Activated T-helper 17 cell treated with anti-CD3 and anti-CD28 coated beads, Interleukin-2, amount 50 U/mL, for 72 hours (primary cell): ENCODE measurements around the gene PROSER3. TPM values are rescaled to one million over a fixed set of nuclear protein-coding genes. Genes with fewer than 3 reads are reported as not detected.

Experiments
- ATAC-seq: fragments of 150-1000 bp; cut with Tn5 transposase; replicated peaks from 2 replicates; pipeline ENCODE4 v1.10.0; 2021; ENCODE audit warnings: mild to moderate bottlenecking, moderate library complexity
- H3K27ac Mint-ChIP-seq: one replicate; pipeline ENCODE4 v1.8.0; 2022; ENCODE audit warnings: mixed read lengths
- H3K27me3 Mint-ChIP-seq: one replicate; pipeline ENCODE4 v1.8.0; 2022; ENCODE audit warnings: mixed read lengths
- H3K36me3 Mint-ChIP-seq: one replicate; pipeline ENCODE4 v1.8.0; 2022; ENCODE audit warnings: low read depth, mild to moderate bottlenecking, mixed read lengths
- H3K4me1 Mint-ChIP-seq: one replicate; pipeline ENCODE4 v1.8.0; 2022; ENCODE audit warnings: mixed read lengths
- H3K4me3 Mint-ChIP-seq: one replicate; pipeline ENCODE4 v1.8.0; 2022; ENCODE audit warnings: mild to moderate bottlenecking, mixed read lengths
- H3K9me3 Mint-ChIP-seq: one replicate; pipeline ENCODE4 v1.8.0; 2022; ENCODE audit warnings: mixed read lengths
- total RNA-seq, 2 donors: library from RNA; stranded (reverse); gene quantifications; one replicate each; pipeline ENCODE4 v1.2.3, GENCODE V29; 2022

The PROSER3 gene
- total RNA-seq, 2 donors from 2014 or later = 28.4 to 31.2 TPM

GRCh38 chr19:35812220-35813042, 54.5 kb downstream of the PROSER3 start, which contains the start of gene PRODH2:
TSS of gene PRODH2 (minus strand) at chr19:35812845. CDS start at chr19:35812805, 40 bp downstream.
- Mint-ChIP-seq H3K27ac (no peak within 1 kb of the TSS), H3K36me3 (no peaks in the 10 kb centered on the region), H3K4me1 (no peaks in the 10 kb centered on the region), H3K4me3 (no peak within 1 kb of the TSS), H3K27me3 (peaks cover 13% of the 10 kb centered on the region), H3K9me3 (no peaks in the 10 kb centered on the region)
- ATAC-seq = no peak

GRCh38 chr19:35813043-35813890, 55.3 kb downstream of the PROSER3 start:
- Mint-ChIP-seq H3K9me3 (no peaks in the 10 kb centered on the region), H3K27ac (no peak overlapping the region), H3K36me3 (no peaks in the 10 kb centered on the region), H3K4me1 (no peaks in the 10 kb centered on the region), H3K27me3 (peaks cover 14% of the 10 kb centered on the region), H3K4me3 (no peak overlapping the region)
- no peak for ATAC-seq

GRCh38 chr19:35816262-35816661, 58.3 kb downstream of the PROSER3 start:
- no peak for ATAC-seq
- H3K27ac Mint-ChIP-seq = no peak overlapping the region
- H3K9me3 Mint-ChIP-seq = no peaks in the 10 kb centered on the region
- H3K27me3 Mint-ChIP-seq = peaks cover 15% of the 10 kb centered on the region
- H3K4me3 Mint-ChIP-seq = no peak overlapping the region
- H3K4me1 Mint-ChIP-seq = no peaks in the 10 kb centered on the region
- H3K36me3 Mint-ChIP-seq = no peaks in the 10 kb centered on the region

- no peaks in the 10 kb centered on the region for H3K36me3 Mint-ChIP-seq
These were observed 58.9 kb downstream of the PROSER3 start for GRCh38 chr19:35816846-35817245.

GRCh38 chr19:35818445-35818844, 60.5 kb downstream of the PROSER3 start:
- Mint-ChIP-seq H3K4me1 (no peaks in the 10 kb centered on the region), H3K27me3 (peaks cover 19% of the 10 kb centered on the region), H3K9me3 (no peaks in the 10 kb centered on the region), H3K27ac (no peak overlapping the region), H3K36me3 (no peaks in the 10 kb centered on the region), H3K4me3 (no peak overlapping the region)
- no peak for ATAC-seq

More at GRCh38 chr19:35816846-35817245, 58.9 kb downstream of the PROSER3 start:
- ATAC-seq = no peak
- no peaks in the 10 kb centered on the region for H3K4me1 Mint-ChIP-seq
- no peak overlapping the region for H3K4me3 Mint-ChIP-seq
- H3K9me3 Mint-ChIP-seq = no peaks in the 10 kb centered on the region
- peaks cover 15% of the 10 kb centered on the region for H3K27me3 Mint-ChIP-seq
- H3K27ac Mint-ChIP-seq = no peak overlapping the region

Other genes with a start within 250 kb of the PROSER3 start
- gene DMKN, start 244.5 kb upstream of the PROSER3 start, total RNA-seq = 1 to 10 TPM in 1 of 2 donors, under 1 TPM in 1; 0.11 to 1.7 TPM
- not detected for gene SBSN, start 229.9 kb upstream of the PROSER3 start, total RNA-seq
- gene GAPDHS, start 224.7 kb upstream of the PROSER3 start, total RNA-seq = not detected
- gene TMEM147, start 212.6 kb upstream of the PROSER3 start, total RNA-seq = 10 to 100 TPM; 45.0 to 74.1 TPM
- not detected for gene ATP4A, start 194.5 kb upstream of the PROSER3 start, total RNA-seq
- not detected for gene PMIS2, start 172.0 kb upstream of the PROSER3 start, total RNA-seq
- 10 to 100 TPM; 32.0 to 37.2 TPM for gene HAUS5, start 145.4 kb upstream of the PROSER3 start, total RNA-seq
- gene RBM42, start 129.1 kb upstream of the PROSER3 start, total RNA-seq = 10 to 100 TPM; 54.7 to 95.6 TPM
- gene ETV2, start 116.4 kb upstream of the PROSER3 start, total RNA-seq = under 1 TPM; 0.61 to 0.99 TPM
- gene COX6B1, start 109.9 kb upstream of the PROSER3 start, total RNA-seq = 100 to 1,000 TPM; 331 to 427 TPM
- 1 to 10 TPM in 1 of 2 donors, under 1 TPM in 1; 0.73 to 8.0 TPM for gene UPK1A, start 91.7 kb upstream of the PROSER3 start, total RNA-seq
- gene ZBTB32, start 53.6 kb upstream of the PROSER3 start, total RNA-seq = 100 to 1,000 TPM; 138 to 217 TPM
- gene KMT2B, start 40.2 kb upstream of the PROSER3 start, total RNA-seq = 100 to 1,000 TPM in 1 of 2 donors, 10 to 100 TPM in 1; 67.4 to 117 TPM
- 100 to 1,000 TPM in 1 of 2 donors, 10 to 100 TPM in 1; 42.3 to 153 TPM for gene IGFLR1, start 15.7 kb upstream of the PROSER3 start, total RNA-seq
- gene U2AF1L4, start 12.8 kb upstream of the PROSER3 start, total RNA-seq = 10 to 100 TPM; 17.8 to 21.6 TPM
- gene PSENEN, start 12.5 kb upstream of the PROSER3 start, total RNA-seq = 10 to 100 TPM; 34.0 to 51.2 TPM
- 10 to 100 TPM; 11.0 to 20.1 TPM for gene LIN37, start 9.6 kb upstream of the PROSER3 start, total RNA-seq
- not detected for gene HSPB6, start 1.1 kb upstream of the PROSER3 start, total RNA-seq
- 10 to 100 TPM; 40.3 to 71.7 TPM for gene ARHGAP33, start 17.4 kb downstream of the PROSER3 start, total RNA-seq
- under 1 TPM in 1 of 2 donors, not detected in 1; 0.13 TPM for gene PRODH2, start 54.7 kb downstream of the PROSER3 start, total RNA-seq
- gene NPHS1, start 94.3 kb downstream of the PROSER3 start, total RNA-seq = under 1 TPM in 1 of 2 donors, not detected in 1; 0.05 TPM
- gene KIRREL2, start 98.7 kb downstream of the PROSER3 start, total RNA-seq = 1 to 10 TPM; 1.0 to 1.4 TPM
- 1 to 10 TPM; 2.3 to 2.6 TPM for gene APLP1, start 110.4 kb downstream of the PROSER3 start, total RNA-seq
- 100 to 1,000 TPM in 1 of 2 donors, 10 to 100 TPM in 1; 35.8 to 113 TPM for gene NFKBID, start 142.4 kb downstream of the PROSER3 start, total RNA-seq
- 10 to 100 TPM; 45.5 to 47.6 TPM for gene HCST, start 144.4 kb downstream of the PROSER3 start, total RNA-seq
- gene TYROBP, start 150.1 kb downstream of the PROSER3 start, total RNA-seq = not detected
- 10 to 100 TPM in 1 of 2 donors, 1 to 10 TPM in 1; 9.8 to 15.1 TPM for gene LRFN3, start 178.2 kb downstream of the PROSER3 start, total RNA-seq
- 10 to 100 TPM; 17.5 to 26.0 TPM for gene SDHAF1, start 237.0 kb downstream of the PROSER3 start, total RNA-seq